Caco-2 (cell line): Measurements from ENCODE around the gene LARP4B. TPM values are rescaled to one million over a fixed set of nuclear protein-coding genes. Genes with fewer than 3 reads are reported as not detected.

Experiments used
- BruUV-seq: library from RNA; stranded (reverse); fragments of 400-500 nt; replicated peaks from 2 replicates; lab custom pipeline; 2021; lab: Mats Ljungman, UMichigan
- CTCF ChIA-PET: fragments of 300-600 bp; sonication (Branson Sonifier 250); formaldehyde crosslinking; loops from one replicate; lab custom pipeline; 2022; ENCODE audit warnings: antibody characterized with exemption; lab: Charles Lee
- POLR2A ChIA-PET: fragments of 300-600 bp; sonication (Branson Sonifier 250); formaldehyde crosslinking; loops from one replicate; lab custom pipeline; 2022; ENCODE audit warnings: antibody characterized with exemption; lab: Charles Lee
- DNase-seq, 2 experiments: peaks; one replicate each; pipeline versions ENCODE4 v3.0.0 to v3.0.0-alpha.2; 2020 to 2022
- H3K27me3 ChIP-seq: replicated peaks from 2 replicates; pipeline ENCODE4 v1.6.0; 2011; ENCODE audit warnings: low read length; ENCODE audit not compliant: control insufficient read depth, insufficient read depth
- H3K36me3 ChIP-seq: 2 replicates; pipeline ENCODE4 v1.5.1; 2011; ENCODE audit warnings: low read length; ENCODE audit not compliant: control insufficient read depth, insufficient read depth
- H3K4me1 ChIP-seq: fragments of 250-450 bp; sonication (Bioruptor Pico); 2 replicates; pipeline ENCODE4 v1.5.1; 2020; ENCODE audit warnings: mild to moderate bottlenecking
- H3K4me3 ChIP-seq: 2 replicates; pipeline ENCODE4 v1.5.1; 2011; ENCODE audit warnings: low read depth, mild to moderate bottlenecking, control low read depth, low read length
- H3K9me3 ChIP-seq: fragments of 250-450 bp; sonication (Bioruptor Pico); 2 replicates; pipeline ENCODE4 v1.5.1; 2020; ENCODE audit warnings: mild to moderate bottlenecking, moderate library complexity
- H3K27ac Mint-ChIP-seq: one replicate; pipeline ENCODE4 v1.8.0; 2022; ENCODE audit warnings: mixed read lengths; ENCODE audit not compliant: unreplicated experiment
- H3K27me3 Mint-ChIP-seq: one replicate; pipeline ENCODE4 v1.8.0; 2022; ENCODE audit warnings: mixed read lengths; ENCODE audit not compliant: insufficient read depth, unreplicated experiment
- H3K36me3 Mint-ChIP-seq: one replicate; pipeline ENCODE4 v1.8.0; 2022; ENCODE audit warnings: mild to moderate bottlenecking, mixed read lengths; ENCODE audit not compliant: insufficient read depth, unreplicated experiment
- H3K4me1 Mint-ChIP-seq: one replicate; pipeline ENCODE4 v1.8.0; 2022; ENCODE audit warnings: low read depth, mixed read lengths; ENCODE audit not compliant: unreplicated experiment
- H3K4me3 Mint-ChIP-seq: one replicate; pipeline ENCODE4 v1.8.0; 2022; ENCODE audit warnings: mild to moderate bottlenecking, moderate library complexity, mixed read lengths; ENCODE audit not compliant: unreplicated experiment
- H3K9me3 Mint-ChIP-seq: one replicate; pipeline ENCODE4 v1.8.0; 2022; ENCODE audit warnings: mixed read lengths; ENCODE audit not compliant: unreplicated experiment
- intact Hi-C: fragments of 100-400 bp; cut with micrococcal nuclease; formaldehyde crosslinking; loops from one replicate; pipeline ENCODE4 v1.10.0; 2022; ENCODE audit not compliant: unreplicated experiment
- total RNA-seq: library from RNA; stranded (reverse); gene quantifications from 2 replicates; pipeline ENCODE4 v1.2.3, GENCODE V29; 2022
- TF ChIP-seq, protein P1 (sequence below), 2 experiments: fragments of 200-600 bp in 1 of 2; IDR thresholded peaks; 1 replicate in 1 of 2; 2 replicates in 1 of 2; pipeline versions ENCODE4 v1.5.1 to v1.8.0; 2011 to 2022; ENCODE audit warnings: antibody characterized with exemption in 1 of 2, control low read depth in 1 of 2, inconsistent platforms in 1 of 2, low read depth in 1 of 2, low read length in 1 of 2, mild to moderate bottlenecking in 1 of 2, moderate library complexity in 1 of 2; ENCODE audit not compliant: insufficient read depth in 1 of 2, severe bottlenecking in 1 of 2, unreplicated experiment in 1 of 2

Gene LARP4B
- total RNA-seq, 1 experiment from 2014 or later = 235 TPM

DNA sequence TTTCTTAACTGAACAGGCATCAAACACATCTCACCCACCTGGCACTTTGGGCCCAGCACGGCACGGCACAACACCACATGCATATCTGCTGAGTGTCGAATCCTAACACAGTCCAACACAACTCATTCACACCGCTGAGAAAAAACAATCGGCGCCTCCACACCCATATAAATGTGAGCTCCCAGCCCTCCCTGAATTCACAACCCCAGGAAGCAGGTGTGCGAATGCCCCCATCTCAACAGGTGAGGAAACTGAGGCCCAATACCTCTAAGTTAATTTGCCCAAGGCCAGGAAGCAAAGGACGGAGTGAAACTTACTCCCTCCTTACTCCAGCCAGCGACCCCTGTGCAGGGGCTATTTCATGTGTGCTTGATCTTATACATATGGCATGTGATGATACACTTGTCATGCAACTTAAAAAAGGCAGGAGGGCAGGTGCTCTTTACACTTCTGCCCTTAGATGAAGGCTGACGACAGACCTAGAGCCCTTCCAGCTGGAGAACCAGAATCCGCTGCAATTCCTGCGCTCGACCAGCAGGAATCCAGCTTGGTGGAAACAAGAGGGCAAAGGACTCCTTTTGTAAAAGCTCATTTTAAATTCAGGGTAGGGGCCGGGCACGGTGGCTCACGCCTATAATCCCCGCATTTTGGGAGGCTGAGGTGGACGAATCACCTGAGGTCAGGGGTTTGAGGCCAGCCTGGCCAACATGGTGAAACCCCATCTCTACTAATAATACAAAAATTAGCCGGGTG is 116.0 kb downstream of the LARP4B start:
- TF ChIP-seq, protein P1, sequence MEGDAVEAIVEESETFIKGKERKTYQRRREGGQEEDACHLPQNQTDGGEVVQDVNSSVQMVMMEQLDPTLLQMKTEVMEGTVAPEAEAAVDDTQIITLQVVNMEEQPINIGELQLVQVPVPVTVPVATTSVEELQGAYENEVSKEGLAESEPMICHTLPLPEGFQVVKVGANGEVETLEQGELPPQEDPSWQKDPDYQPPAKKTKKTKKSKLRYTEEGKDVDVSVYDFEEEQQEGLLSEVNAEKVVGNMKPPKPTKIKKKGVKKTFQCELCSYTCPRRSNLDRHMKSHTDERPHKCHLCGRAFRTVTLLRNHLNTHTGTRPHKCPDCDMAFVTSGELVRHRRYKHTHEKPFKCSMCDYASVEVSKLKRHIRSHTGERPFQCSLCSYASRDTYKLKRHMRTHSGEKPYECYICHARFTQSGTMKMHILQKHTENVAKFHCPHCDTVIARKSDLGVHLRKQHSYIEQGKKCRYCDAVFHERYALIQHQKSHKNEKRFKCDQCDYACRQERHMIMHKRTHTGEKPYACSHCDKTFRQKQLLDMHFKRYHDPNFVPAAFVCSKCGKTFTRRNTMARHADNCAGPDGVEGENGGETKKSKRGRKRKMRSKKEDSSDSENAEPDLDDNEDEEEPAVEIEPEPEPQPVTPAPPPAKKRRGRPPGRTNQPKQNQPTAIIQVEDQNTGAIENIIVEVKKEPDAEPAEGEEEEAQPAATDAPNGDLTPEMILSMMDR (IDR thresholded peaks at IDR 0.05; ENCODE audit: insufficient read depth in 1 of 2, low read depth in 1 of 2, low read length in 1 of 2, severe bottlenecking in 1 of 2, unreplicated experiment in 1 of 2) = peak; percentile 48 to 50
- H3K36me3 ChIP-seq = peaks cover 21% of the 10 kb centered on the region
- H3K4me3 ChIP-seq = no peak overlapping the region
- Mint-ChIP-seq H3K27ac (no peak overlapping the region), H3K4me1 (peaks cover 5% of the 10 kb centered on the region), H3K27me3 (no peaks in the 10 kb centered on the region), H3K36me3 (peaks cover 96% of the 10 kb centered on the region), H3K4me3 (no peak overlapping the region), H3K9me3 (no peaks in the 10 kb centered on the region)
- no TSS peak for BruUV-seq
- ChIA-PET CTCF (interaction anchor here (0.6 to 1.0 kb wide), 5 partner anchors 24 to 729 kb away, joined by 3 to 7 read pairs (median 4); partner anchors contain the start of gene IDI1), POLR2A (no interaction called here)
- intact Hi-C loops = no loop called here
- peak in 1 of 2 experiments; percentile 44 for DNase-seq
- H3K4me1 ChIP-seq = no peaks in the 10 kb centered on the region
- no peaks in the 10 kb centered on the region for H3K9me3 ChIP-seq
- H3K27me3 ChIP-seq = no peaks in the 10 kb centered on the region

DNA sequence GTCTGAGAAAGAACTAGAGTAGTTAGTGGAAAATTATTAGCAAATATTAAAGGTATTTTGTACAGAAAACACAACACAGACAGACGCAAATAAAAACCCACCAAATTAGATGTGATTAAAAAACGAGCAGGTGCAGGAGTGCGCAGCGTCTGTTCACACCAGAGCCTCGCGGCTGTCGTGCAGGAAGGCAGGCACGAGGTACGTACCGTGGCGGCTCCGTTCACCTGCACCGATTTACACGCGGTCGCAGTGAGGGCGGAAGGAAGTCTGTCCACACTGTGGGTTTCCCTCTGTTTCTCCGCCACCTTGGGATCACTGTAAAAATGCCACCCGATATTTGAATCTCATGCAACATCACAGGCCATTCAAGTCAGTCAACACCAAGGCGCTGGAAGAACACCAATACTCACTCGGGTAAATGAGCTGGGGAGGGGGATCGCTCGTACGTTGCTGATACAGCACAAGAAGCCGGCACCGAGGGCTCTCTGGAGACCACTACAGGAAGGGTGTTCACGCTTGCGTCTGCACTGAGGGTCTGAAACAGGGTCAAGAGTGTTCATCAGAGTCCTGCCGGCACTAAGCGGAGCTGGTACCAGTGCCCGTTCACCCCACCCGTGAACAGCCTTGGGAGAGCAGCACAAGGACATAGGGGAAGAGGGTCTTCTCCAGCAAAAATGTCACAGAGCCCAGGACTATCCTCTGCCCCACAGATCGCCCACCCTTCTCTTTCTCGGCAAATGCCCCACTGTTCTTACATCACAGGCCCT is 116.8 kb downstream of the LARP4B start:
- Mint-ChIP-seq H3K36me3 (peaks cover 96% of the 10 kb centered on the region), H3K9me3 (no peaks in the 10 kb centered on the region), H3K27ac (no peak overlapping the region), H3K4me3 (no peak overlapping the region), H3K4me1 (peaks cover 5% of the 10 kb centered on the region), H3K27me3 (no peaks in the 10 kb centered on the region)
- H3K4me3 ChIP-seq = no peak overlapping the region
- no peaks in the 10 kb centered on the region for H3K9me3 ChIP-seq
- H3K36me3 ChIP-seq = peaks cover 19% of the 10 kb centered on the region
- TF ChIP-seq, protein P1 (IDR thresholded peaks at IDR 0.05; ENCODE audit: insufficient read depth in 1 of 2, low read depth in 1 of 2, low read length in 1 of 2, severe bottlenecking in 1 of 2, unreplicated experiment in 1 of 2) = no peak
- ChIA-PET POLR2A (no interaction called here), CTCF (interaction anchor here (0.6 kb wide), 1 partner anchor 728 kb away, joined by 4 read pairs; no protein-coding TSS in a partner anchor)
- no peak for DNase-seq
- intact Hi-C loops = no loop called here
- no TSS peak for BruUV-seq
- H3K4me1 ChIP-seq = no peaks in the 10 kb centered on the region
- no peaks in the 10 kb centered on the region for H3K27me3 ChIP-seq

DNA sequence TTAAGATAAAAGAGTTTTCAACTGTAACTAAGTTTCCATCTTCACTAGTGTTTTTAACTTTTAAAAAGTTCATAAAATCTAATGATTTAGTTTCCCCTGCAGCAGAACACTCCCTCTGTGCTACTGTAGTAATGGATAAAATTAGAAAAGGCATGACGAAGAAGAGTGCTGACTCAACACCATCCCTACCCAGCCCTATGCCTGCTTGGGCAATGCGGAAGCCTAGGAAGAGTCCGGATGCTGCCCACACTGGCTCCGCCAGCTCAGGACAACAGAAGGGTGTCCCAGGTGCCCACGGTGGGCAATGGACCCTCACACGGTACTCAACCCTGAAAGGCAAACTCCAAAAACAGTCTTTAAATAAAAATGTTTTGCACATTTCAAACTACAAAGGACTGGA is 118.2 kb downstream of the LARP4B start:
- H3K27ac Mint-ChIP-seq = no peak overlapping the region
- no peak overlapping the region for H3K4me3 ChIP-seq
- CTCF ChIA-PET = no interaction called here
- H3K9me3 Mint-ChIP-seq = no peaks in the 10 kb centered on the region
- no peaks in the 10 kb centered on the region for H3K4me1 ChIP-seq
- no peaks in the 10 kb centered on the region for H3K27me3 Mint-ChIP-seq
- POLR2A ChIA-PET = no interaction called here
- TF ChIP-seq, protein P1 (IDR thresholded peaks at IDR 0.05; ENCODE audit: insufficient read depth in 1 of 2, low read depth in 1 of 2, low read length in 1 of 2, severe bottlenecking in 1 of 2, unreplicated experiment in 1 of 2) = no peak
- H3K9me3 ChIP-seq = no peaks in the 10 kb centered on the region
- no TSS peak for BruUV-seq
- no peak for DNase-seq
- H3K36me3 Mint-ChIP-seq = peaks cover 99% of the 10 kb centered on the region
- H3K4me3 Mint-ChIP-seq = no peak overlapping the region
- H3K36me3 ChIP-seq = peaks cover 16% of the 10 kb centered on the region
- H3K27me3 ChIP-seq = no peaks in the 10 kb centered on the region
- H3K4me1 Mint-ChIP-seq = no peaks in the 10 kb centered on the region
- intact Hi-C loops = no loop called here
